Activated CD4-positive, alpha-beta T cell treated with anti-CD3 and anti-CD28 coated beads for 48 hours (primary cell): Measurements from ENCODE around the gene RIN3.

Experiments used
- DNase-seq: peaks from one replicate; pipeline ENCODE4 v3.0.0-alpha.2; 2020

Gene RIN3

DNA sequence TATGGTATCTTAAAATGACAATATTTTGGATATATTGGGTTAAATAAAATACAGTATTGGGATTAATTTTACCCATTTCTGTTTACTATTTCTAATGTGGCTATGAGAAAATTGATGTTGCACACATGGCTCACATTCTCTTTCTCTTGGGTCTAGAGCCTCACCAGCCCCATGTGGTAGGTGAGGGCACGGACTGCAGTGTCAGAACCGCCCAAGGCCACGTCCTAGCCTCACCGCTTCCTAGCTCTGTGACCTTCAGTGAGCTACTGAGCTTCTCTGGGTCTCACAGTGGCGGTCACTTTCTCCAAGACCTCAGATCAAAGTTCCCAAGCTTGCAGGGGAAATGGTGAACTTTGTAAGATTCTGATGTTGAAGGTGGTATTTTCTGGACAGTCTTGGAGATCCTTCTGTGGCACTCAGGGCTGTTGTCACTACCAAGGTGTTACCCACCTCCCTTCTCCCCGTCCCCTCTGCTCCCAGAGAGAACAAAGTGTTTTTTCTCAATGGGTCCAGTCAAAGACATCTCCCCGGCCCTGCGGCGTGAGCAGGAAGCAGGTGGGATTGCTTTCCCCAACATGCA, 87.6 kb downstream of the RIN3 start:
- DNase-seq, result no peak

DNA sequence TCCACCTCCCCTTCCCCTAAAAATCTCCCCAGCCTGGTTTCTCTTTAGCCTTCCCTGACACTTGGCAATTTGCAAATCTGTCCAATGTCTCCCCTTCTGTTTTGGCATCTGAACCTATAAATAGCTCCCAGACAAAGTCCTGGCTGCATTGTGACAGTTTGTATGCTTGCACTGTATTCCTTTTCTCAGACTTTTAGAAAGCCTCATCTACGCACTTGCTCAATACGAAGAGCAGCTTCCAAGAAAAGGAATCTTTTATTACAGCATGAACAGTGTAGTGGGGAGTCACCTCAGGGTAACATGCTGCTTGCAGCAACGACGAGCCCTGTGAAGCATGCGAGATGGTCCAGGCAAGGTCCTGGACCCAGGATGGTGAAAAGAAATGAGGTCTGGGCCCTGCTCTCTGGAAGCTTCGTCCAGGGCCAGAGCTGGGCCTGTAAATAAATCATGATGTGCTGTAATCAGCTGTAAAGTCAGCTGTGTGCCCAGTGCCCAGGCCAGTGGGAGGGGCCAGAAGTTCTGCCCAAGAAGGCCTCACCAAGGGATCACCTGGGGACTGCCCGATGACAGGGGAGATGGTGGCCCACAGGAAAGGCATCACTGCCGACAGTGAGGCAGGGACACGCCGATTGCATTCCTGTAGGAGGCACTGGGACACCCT, 88.3 kb downstream of the RIN3 start:
- DNase-seq, result no peak

DNA sequence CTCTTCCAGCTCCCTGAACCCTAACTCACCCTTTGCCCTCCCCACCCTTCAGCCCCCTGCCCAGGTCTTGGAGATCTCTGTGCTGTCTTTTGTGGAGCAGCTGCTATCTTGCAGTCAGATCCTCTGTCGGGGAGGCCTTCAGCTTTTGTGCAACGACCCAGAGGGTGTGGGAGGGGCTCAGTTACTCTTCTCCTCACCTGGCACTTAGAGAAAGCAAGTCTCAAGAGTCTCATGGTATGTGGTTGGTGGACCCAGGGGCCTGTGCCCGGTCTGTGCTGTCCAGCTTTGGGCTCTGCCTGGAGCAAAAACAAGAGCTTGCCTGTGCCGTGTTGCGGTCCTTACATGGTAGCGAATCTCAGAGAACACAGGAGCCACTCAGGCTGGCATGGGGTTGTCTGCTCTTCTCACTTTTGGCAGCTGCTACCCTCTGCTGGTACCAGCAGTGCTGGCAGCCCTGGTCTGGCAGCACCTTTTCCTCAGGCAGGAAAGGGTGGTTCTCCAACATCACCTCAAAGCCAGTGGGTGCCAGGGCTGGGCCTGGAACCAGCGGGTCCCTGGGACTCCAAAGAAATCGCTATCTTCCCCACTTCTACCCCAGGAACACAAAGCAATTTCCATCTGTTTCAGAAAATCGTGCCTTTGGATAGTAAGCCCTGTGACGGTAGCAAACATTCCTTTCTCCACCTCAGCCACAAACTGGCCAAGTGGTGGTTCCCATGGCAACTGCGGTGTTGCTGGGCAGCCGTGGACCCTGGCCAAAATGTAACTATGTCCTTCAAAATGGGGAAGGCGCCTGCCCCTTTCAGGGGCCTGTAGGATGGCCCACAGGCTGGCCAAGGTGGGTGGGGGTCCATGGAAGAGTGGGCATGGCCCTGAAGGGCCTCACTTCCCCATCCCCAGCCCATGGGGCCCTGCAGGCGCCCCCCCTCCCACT, 90.0 kb downstream of the RIN3 start:
- DNase-seq, result peak; percentile 39

- DNase-seq, result no peak
Measured at GRCh38 chr14:92605274-92605940, 91.8 kb downstream of the RIN3 start.

DNA sequence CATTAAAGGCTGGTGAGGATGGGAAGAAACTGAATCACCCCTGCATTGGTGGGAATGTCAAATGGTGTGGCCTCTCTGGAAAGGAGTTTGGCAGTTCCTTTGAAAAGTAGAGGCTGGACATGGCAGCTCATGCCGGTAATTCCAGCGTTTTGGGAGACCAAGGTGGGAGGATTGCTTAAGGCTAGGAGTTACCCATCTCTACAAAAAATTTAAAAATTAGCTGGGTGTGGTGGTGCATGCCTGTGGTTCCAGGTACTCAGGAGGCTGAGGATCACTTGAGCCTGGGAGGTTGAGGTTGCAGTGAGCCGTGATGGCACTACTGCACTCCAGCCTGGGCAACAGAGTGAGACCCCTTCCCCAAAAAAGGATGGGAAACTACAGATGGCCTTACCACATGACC, 93.7 kb downstream of the RIN3 start:
- no peak for DNase-seq

- no peak for DNase-seq
Measured at GRCh38 chr14:92607702-92608429, 94.3 kb downstream of the RIN3 start.

DNA sequence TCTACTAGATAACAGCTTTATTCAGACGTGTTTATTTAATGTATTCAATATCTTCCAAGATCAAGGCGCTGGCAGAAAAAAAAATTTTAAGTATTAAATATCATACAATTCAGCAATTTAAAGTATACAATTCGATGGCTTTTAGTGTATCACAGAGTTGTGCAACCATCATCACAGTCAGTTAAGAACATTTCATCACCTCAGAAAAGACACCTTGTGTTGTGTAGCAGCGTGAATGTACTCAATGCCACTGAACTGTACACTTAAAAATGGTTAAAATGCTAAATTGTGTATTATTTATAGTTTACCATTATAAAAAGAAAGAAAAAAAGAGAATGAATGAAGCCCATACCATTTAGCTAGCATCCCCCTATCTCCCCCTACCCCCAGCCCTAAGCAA, 96.4 kb downstream of the RIN3 start:
- DNase-seq, result no peak

GRCh38 chr14:92610849-92611271, 97.3 kb downstream of the RIN3 start:
- DNase-seq, result no peak

- DNase-seq, result peak; percentile 82
Measured at GRCh38 chr14:92613008-92613658, 99.6 kb downstream of the RIN3 start.

- DNase-seq, result no peak
Measured at GRCh38 chr14:92613681-92614260, 100.2 kb downstream of the RIN3 start.

- DNase-seq, result peak; percentile 38
Measured at GRCh38 chr14:92615451-92615850, 101.9 kb downstream of the RIN3 start.

- DNase-seq, result no peak
Measured at GRCh38 chr14:92616178-92616577, 102.6 kb downstream of the RIN3 start.

DNA sequence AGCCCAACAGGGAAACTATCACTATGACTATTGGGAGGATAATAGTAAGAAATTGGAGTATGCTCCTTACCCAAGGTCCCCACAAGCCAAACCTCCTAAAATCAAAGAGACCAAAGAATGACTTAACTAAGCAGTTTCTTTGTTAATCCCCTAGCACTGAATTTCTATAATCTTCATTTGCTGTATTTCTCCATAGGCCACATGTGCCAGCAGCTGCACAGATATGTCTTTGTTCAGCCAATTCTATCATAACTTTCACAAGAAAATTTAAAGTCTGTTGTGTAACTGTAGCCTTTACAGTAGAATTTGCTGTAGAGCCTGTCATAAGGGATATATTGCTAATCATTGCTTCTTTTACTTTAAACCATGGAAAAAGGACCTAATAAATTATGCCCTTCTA, 104.0 kb downstream of the RIN3 start:
- DNase-seq, result no peak

- DNase-seq, result no peak
Measured at GRCh38 chr14:92619671-92620456, 106.3 kb downstream of the RIN3 start.

GRCh38 chr14:92622311-92622710, 108.7 kb downstream of the RIN3 start:
- no peak for DNase-seq

DNA sequence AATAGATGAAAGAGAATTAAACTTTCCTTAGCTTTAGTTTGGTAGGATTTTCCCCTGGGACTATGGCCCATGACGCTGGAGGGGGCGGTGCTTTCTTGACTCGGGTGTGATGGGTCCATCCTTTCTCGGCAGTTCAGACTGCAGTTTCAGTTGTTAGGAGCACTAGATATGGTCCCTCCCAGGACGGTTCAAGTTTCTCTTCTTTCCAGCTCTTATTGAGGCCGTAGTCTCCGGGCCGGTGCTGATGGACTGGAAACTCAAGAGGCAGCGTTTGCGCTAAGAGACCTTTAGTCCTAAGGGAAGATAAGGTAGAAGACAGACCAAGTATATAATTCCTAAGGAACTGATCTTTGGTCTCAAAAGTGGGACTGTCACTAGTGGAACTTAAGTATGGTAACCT, 111.2 kb downstream of the RIN3 start:
- DNase-seq, result no peak

- DNase-seq, result no peak
Measured at GRCh38 chr14:92625213-92625612, 111.6 kb downstream of the RIN3 start.

DNA sequence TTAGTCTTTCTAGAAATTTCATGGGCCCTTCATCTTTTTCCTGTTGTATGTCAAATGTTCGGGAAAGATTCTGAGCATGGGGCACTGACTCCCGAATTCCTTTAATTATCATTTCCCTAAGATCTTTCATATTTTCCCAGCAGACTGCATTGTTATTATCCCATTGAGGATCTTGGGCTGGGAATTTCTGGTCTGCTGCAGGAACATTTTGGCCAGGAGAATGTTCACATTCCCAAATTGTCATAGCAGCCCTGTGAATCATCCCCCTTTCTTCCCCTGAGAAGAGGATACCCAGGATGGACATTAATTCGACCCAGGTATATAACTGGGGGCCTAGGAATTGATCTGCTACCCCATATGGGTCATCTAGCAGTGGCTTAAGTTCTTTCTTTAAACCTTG, 112.5 kb downstream of the RIN3 start:
- DNase-seq, result no peak

GRCh38 chr14:92627707-92628215, 114.2 kb downstream of the RIN3 start:
- no peak for DNase-seq

- DNase-seq, result no peak
Measured at GRCh38 chr14:92628636-92629035, 115.1 kb downstream of the RIN3 start.

GRCh38 chr14:92630367-92630766, 116.8 kb downstream of the RIN3 start:
- no peak for DNase-seq
